H1 (cell line): ENCODE results near the gene CHST11. TPM values are rescaled to one million over a fixed set of nuclear protein-coding genes. Genes with fewer than 3 reads are reported as not detected.

Experiments used
- CTCF ChIA-PET: fragments of 300-600 bp; sonication (Branson Sonifier 250); formaldehyde crosslinking; loops from one replicate; lab custom pipeline; 2021; ENCODE audit not compliant: partially characterized antibody; lab: Charles Lee
- POLR2A ChIA-PET: fragments of 300-600 bp; sonication (Branson Sonifier 250); formaldehyde crosslinking; loops from one replicate; lab custom pipeline; 2021; ENCODE audit warnings: inconsistent platforms; ENCODE audit not compliant: partially characterized antibody; lab: Charles Lee
- DNase-seq, 2 experiments: peaks; one replicate each; pipeline versions ENCODE4 v3.0.0 to v3.0.0-alpha.2; 2010 to 2022; ENCODE audit warnings: low spot score in 2 of 2, low read depth in 1 of 2, mixed read lengths in 1 of 2
- FAIRE-seq: peaks from 2 replicates; lab custom pipeline; 2011; peaks lifted over from hg19 to GRCh38; lab: Jason Lieb, UNC
- H2AFZ ChIP-seq: 2 replicates; pipeline ENCODE4 v1.8.1; 2012; ENCODE audit warnings: low read length, inconsistent platforms
- H2AK5ac ChIP-seq: 2 replicates; pipeline ENCODE4 v1.6.1; 2013; ENCODE audit warnings: low read depth, low read length
- H2BK120ac ChIP-seq: replicated peaks from 2 replicates; pipeline ENCODE3; 2013; ENCODE audit warnings: low read depth, low read length, inconsistent platforms
- H2BK12ac ChIP-seq: 2 replicates; pipeline ENCODE4 v1.6.1; 2013; ENCODE audit warnings: low read depth, low read length
- H2BK15ac ChIP-seq: 2 replicates; pipeline ENCODE4 v1.6.1; 2013; ENCODE audit warnings: low read length
- H2BK20ac ChIP-seq: 2 replicates; pipeline ENCODE4 v1.6.1; 2013; ENCODE audit warnings: low read length
- H2BK5ac ChIP-seq: 2 replicates; pipeline ENCODE4 v1.6.1; 2013; ENCODE audit warnings: low read depth, low read length
- H3K14ac ChIP-seq: 2 replicates; pipeline ENCODE4 v1.6.1; 2013; ENCODE audit warnings: inconsistent platforms; ENCODE audit not compliant: insufficient read length
- H3K18ac ChIP-seq: 2 replicates; pipeline ENCODE4 v1.6.1; 2013; ENCODE audit warnings: low read length; ENCODE audit errors: extremely low read depth
- H3K23ac ChIP-seq: 2 replicates; pipeline ENCODE4 v1.6.1; 2013; ENCODE audit warnings: inconsistent platforms; ENCODE audit not compliant: insufficient read length
- H3K23me2 ChIP-seq: 2 replicates; pipeline ENCODE4 v1.6.1; 2013; ENCODE audit warnings: low read depth, low read length
- H3K27ac ChIP-seq: 2 replicates; pipeline ENCODE4 v1.6.1; 2011; ENCODE audit warnings: low read depth, low read length, inconsistent platforms
- H3K27me3 ChIP-seq, 4 experiments: replicated peaks in 1 of 4; 1 replicate in 1 of 4; 2 replicates in 3 of 4; pipeline versions ENCODE4 v1.6.1 to v1.8.1; 2011 to 2013; ENCODE audit warnings: low read length in 3 of 4, mild to moderate bottlenecking in 3 of 4, inconsistent platforms in 2 of 4, mixed read lengths in 2 of 4, moderate library complexity in 1 of 4; ENCODE audit not compliant: control insufficient read depth in 3 of 4, insufficient read depth in 3 of 4; ENCODE audit errors: extremely low read depth in 1 of 4
- H3K36me3 ChIP-seq, 4 experiments: 2 replicates each; pipeline versions ENCODE4 v1.6.1 to v1.8.1; 2011 to 2013; ENCODE audit warnings: mild to moderate bottlenecking in 4 of 4, low read length in 3 of 4, moderate library complexity in 2 of 4, control low read depth in 1 of 4, inconsistent platforms in 1 of 4; ENCODE audit not compliant: insufficient read depth in 4 of 4, control insufficient read depth in 2 of 4
- H3K4ac ChIP-seq: replicated peaks from 2 replicates; pipeline ENCODE3; 2013; ENCODE audit warnings: low read length, low read depth, mixed read lengths, inconsistent platforms; ENCODE audit not compliant: insufficient read length
- H3K4me1 ChIP-seq, 4 experiments: replicated peaks in 1 of 4; 1 replicate in 1 of 4; 2 replicates in 3 of 4; pipeline versions ENCODE4 v1.6.1 to v1.8.1; 2011 to 2013; ENCODE audit warnings: low read length in 3 of 4, inconsistent platforms in 2 of 4, mixed read lengths in 1 of 4; ENCODE audit not compliant: insufficient read depth in 4 of 4, control insufficient read depth in 3 of 4
- H3K4me2 ChIP-seq, 2 experiments: 2 replicates each; pipeline versions ENCODE4 v1.6.1 to v1.8.1; 2011 to 2013; ENCODE audit warnings: low read depth in 2 of 2, low read length in 2 of 2, control low read depth in 1 of 2, inconsistent platforms in 1 of 2, mild to moderate bottlenecking in 1 of 2; ENCODE audit not compliant: insufficient read depth in 1 of 2
- H3K4me3 ChIP-seq, 4 experiments: fragments of 200-600, 300-600 bp in 1 of 4; sonication (generic), shearing (Covaris generic), sonication (Bioruptor Twin) in 1 of 4; 2 replicates each; pipeline versions ENCODE4 v1.5.1 to v1.8.1; 2011 to 2016; ENCODE audit warnings: low read length in 4 of 4, low read depth in 3 of 4, control low read depth in 2 of 4, inconsistent platforms in 2 of 4, mild to moderate bottlenecking in 2 of 4, mixed read lengths in 1 of 4, moderate library complexity in 1 of 4; ENCODE audit not compliant: insufficient read depth in 2 of 4; ENCODE audit errors: extremely low read depth in 1 of 4
- H3K56ac ChIP-seq: replicated peaks from 2 replicates; pipeline ENCODE3; 2013; ENCODE audit warnings: low read depth, mild to moderate bottlenecking, mixed read lengths, low read length, inconsistent platforms; ENCODE audit not compliant: insufficient read length
- H3K79me1 ChIP-seq: 2 replicates; pipeline ENCODE4 v1.6.1; 2013; ENCODE audit warnings: low read depth, low read length, control low read depth
- H3K79me2 ChIP-seq, 2 experiments: 2 replicates each; pipeline versions ENCODE4 v1.6.1 to v1.8.1; 2012 to 2013; ENCODE audit warnings: low read length in 2 of 2, mild to moderate bottlenecking in 2 of 2, inconsistent platforms in 1 of 2; ENCODE audit not compliant: insufficient read depth in 2 of 2, control insufficient read depth in 1 of 2
- H3K9ac ChIP-seq, 4 experiments: replicated peaks in 1 of 4; 1 replicate in 1 of 4; 2 replicates in 3 of 4; pipeline versions ENCODE4 v1.6.1 to v1.8.1; 2011 to 2013; ENCODE audit warnings: low read depth in 3 of 4, low read length in 3 of 4, control low read depth in 2 of 4, mild to moderate bottlenecking in 2 of 4, moderate library complexity in 2 of 4, inconsistent platforms in 1 of 4; ENCODE audit errors: extremely low read depth in 1 of 4
- H3K9me3 ChIP-seq, 2 experiments: 2 replicates each; pipeline versions ENCODE4 v1.6.1 to v1.8.1; 2012 to 2013; ENCODE audit warnings: mild to moderate bottlenecking in 2 of 2, moderate library complexity in 2 of 2, control low read depth in 1 of 2, inconsistent platforms in 1 of 2, low read depth in 1 of 2, low read length in 1 of 2, mixed read lengths in 1 of 2; ENCODE audit not compliant: insufficient read depth in 2 of 2
- H4K20me1 ChIP-seq, 2 experiments: replicated peaks in 1 of 2; 2 replicates each; pipeline versions ENCODE3 to v1.8.1; 2011 to 2013; ENCODE audit warnings: inconsistent platforms in 2 of 2, low read length in 2 of 2, mild to moderate bottlenecking in 1 of 2; ENCODE audit not compliant: insufficient read depth in 2 of 2, control insufficient read depth in 1 of 2
- H4K5ac ChIP-seq: 2 replicates; pipeline ENCODE4 v1.6.1; 2013; ENCODE audit warnings: low read length, low read depth, mixed read lengths, inconsistent platforms; ENCODE audit not compliant: insufficient read length
- H4K8ac ChIP-seq: 2 replicates; pipeline ENCODE4 v1.8.0; 2013; ENCODE audit warnings: mild to moderate bottlenecking, moderate library complexity, low read length, inconsistent platforms; ENCODE audit not compliant: insufficient read depth; ENCODE audit errors: extremely low read depth
- H4K91ac ChIP-seq: replicated peaks from 2 replicates; pipeline ENCODE3; 2013; ENCODE audit warnings: low read length, mixed read lengths, inconsistent platforms; ENCODE audit not compliant: insufficient read length
- E2F6 ChIP-seq: IDR thresholded peaks from 2 replicates; pipeline ENCODE4 v1.6.1; 2012; ENCODE audit warnings: inconsistent platforms
- JUND ChIP-seq: IDR thresholded peaks from 2 replicates; pipeline ENCODE4 v1.6.1; 2011; ENCODE audit warnings: mild to moderate bottlenecking, improper control_type of control experiment, low read length
- MAX ChIP-seq: IDR thresholded peaks from 2 replicates; pipeline ENCODE4 v1.6.1; 2012; ENCODE audit warnings: inconsistent platforms
- PHF8 ChIP-seq: fragments of 200-600 bp; sonication (generic); conservative IDR thresholded peaks from 2 replicates; pipeline ENCODE4 v1.7.1; 2012; ENCODE audit warnings: low read depth, mild to moderate bottlenecking, inconsistent platforms, low read length, moderate library complexity
- POLR2A ChIP-seq, 2 experiments: IDR thresholded peaks; 1 replicate in 1 of 2; 2 replicates in 1 of 2; pipeline ENCODE4 v1.6.1; 2011; ENCODE audit warnings: low read depth in 2 of 2, low read length in 2 of 2, mild to moderate bottlenecking in 2 of 2; ENCODE audit errors: control extremely low read depth in 1 of 2
- RAD21 ChIP-seq, 2 experiments: IDR thresholded peaks in 1 of 2; conservative IDR thresholded peaks in 1 of 2; 2 replicates each; pipeline ENCODE4 v1.6.1; 2011; ENCODE audit warnings: low read depth in 2 of 2, low read length in 2 of 2, improper control_type of control experiment in 1 of 2, inconsistent platforms in 1 of 2, mild to moderate bottlenecking in 1 of 2, moderate library complexity in 1 of 2
- SAP30 ChIP-seq: fragments of 300-600 bp; sonication (generic); IDR thresholded peaks from 2 replicates; pipeline ENCODE4 v1.7.1; 2012; ENCODE audit warnings: low read length, moderate library complexity, mild to moderate bottlenecking, inconsistent platforms; ENCODE audit not compliant: insufficient read depth, insufficient replicate concordance
- SIN3A ChIP-seq, 2 experiments: IDR thresholded peaks in 1 of 2; conservative IDR thresholded peaks in 1 of 2; 2 replicates each; pipeline ENCODE4 v1.6.1; 2011 to 2012; ENCODE audit warnings: low read length in 2 of 2, improper control_type of control experiment in 1 of 2, low read depth in 1 of 2, mild to moderate bottlenecking in 1 of 2
- SP2 ChIP-seq: IDR thresholded peaks from 2 replicates; pipeline ENCODE4 v1.6.1; 2012; ENCODE audit warnings: mild to moderate bottlenecking, low read length, inconsistent platforms
- TAF1 ChIP-seq: IDR thresholded peaks from 2 replicates; pipeline ENCODE4 v1.6.1; 2011; ENCODE audit warnings: mild to moderate bottlenecking, low read depth, low read length
- YY1 ChIP-seq: IDR thresholded peaks from 2 replicates; pipeline ENCODE4 v1.6.1; 2011; ENCODE audit warnings: low read depth, mild to moderate bottlenecking, low read length
- WGBS, 2 experiments: shearing (Covaris generic) in 1 of 2; methylation state at CpG; one replicate each; pipeline versions ENCODE4 v1.1.6 to v1.1.7; 2013 to 2015; ENCODE audit warnings: low lambda C conversion rate in 2 of 2, mixed read lengths in 2 of 2, inconsistent platforms in 1 of 2, low coverage in 1 of 2, missing lambda C conversion rate in 1 of 2; ENCODE audit not compliant: insufficient replicate concordance in 2 of 2, insufficient coverage in 1 of 2, insufficient read length in 1 of 2; ENCODE audit errors: extremely low coverage in 1 of 2, missing lambda C conversion rate in 1 of 2; 5-methylcytosine and 5-hydroxymethylcytosine counted together
- polyA plus RNA-seq, 7 experiments: library from polyadenylated mRNA; depleted of rRNA in 3 of 7; stranded (reverse) in 5 of 7; unstranded in 2 of 7; fragments of >200 nt in 5 of 7; fragments of 200-250 nt in 2 of 7; gene quantifications; 1 replicate in 5 of 7; 2 replicates in 1 of 7; 4 replicates in 1 of 7; pipeline versions ENCODE4 v1.2.1 to v1.2.3, GENCODE V29; 2011 to 2013; ENCODE audit warnings: missing spikeins in 2 of 7, mixed read lengths in 2 of 7
- total RNA-seq: library from RNA; stranded (reverse); fragmentation: NEBNext Ultra II Directional; extraction: Animal tissue kit (Norgen Biotek cat#: 25700); gene quantifications from 2 replicates; pipeline ENCODE4 v1.2.1, GENCODE V29; 2021
- TF ChIP-seq, protein P1 (sequence below): IDR thresholded peaks from 2 replicates; pipeline ENCODE4 v1.6.1; 2011; ENCODE audit warnings: low read length, improper control_type of control experiment

The CHST11 gene
- total and polyA plus RNA-seq, 2 of the 8 experiments (the other 6 are each of a cell fraction or from before 2014, with no cell fraction given) = 14.4 to 20.8 TPM

GRCh38 chr12:104741077-104741476 lies 284.3 kb downstream of the CHST11 start:
- no peak overlapping the region for H2BK120ac ChIP-seq
- H3K27me3 ChIP-seq = no peaks in the 10 kb centered on the region
- H4K5ac ChIP-seq = no peak overlapping the region
- H2AFZ ChIP-seq = no peak overlapping the region
- no peak overlapping the region for H3K56ac ChIP-seq
- H3K23me2 ChIP-seq = no peaks in the 10 kb centered on the region
- CTCF ChIA-PET = interaction anchor here (0.6 to 1.4 kb wide), 5 partner anchors 14 to 63 kb away, joined by 3 to 4 read pairs (median 3); no protein-coding TSS in a partner anchor
- 91% methylated on average over 5 of the region's 5 CpGs; no CpG with 5 or more reads in 1 of the 2 experiments for WGBS, 2 experiments
- H3K27ac ChIP-seq = no peak overlapping the region
- no peak overlapping the region for H3K4ac ChIP-seq
- no peak overlapping the region for H2BK20ac ChIP-seq
- no peak overlapping the region for H3K4me3 ChIP-seq
- H3K23ac ChIP-seq = no peak overlapping the region
- TF ChIP-seq SIN3A (conservative IDR thresholded peaks at IDR 0.05 in 1 of 2, IDR thresholded peaks at IDR 0.05 in 1 of 2; ENCODE audit: low read depth in 1 of 2, low read length in 2 of 2) (no peak), E2F6 (no peak), YY1 (no peak), RAD21 (IDR thresholded peaks at IDR 0.05 in 1 of 2, conservative IDR thresholded peaks at IDR 0.05 in 1 of 2; ENCODE audit: low read depth in 2 of 2, low read length in 2 of 2) (no peak), MAX (no peak), JUND (no peak), SAP30 (no peak), TAF1 (no peak), SP2 (no peak), POLR2A (IDR thresholded peaks at IDR 0.05; ENCODE audit: control extremely low read depth in 1 of 2, low read depth in 2 of 2, low read length in 2 of 2) (no peak), PHF8 (no peak)
- TF ChIP-seq, protein P1, sequence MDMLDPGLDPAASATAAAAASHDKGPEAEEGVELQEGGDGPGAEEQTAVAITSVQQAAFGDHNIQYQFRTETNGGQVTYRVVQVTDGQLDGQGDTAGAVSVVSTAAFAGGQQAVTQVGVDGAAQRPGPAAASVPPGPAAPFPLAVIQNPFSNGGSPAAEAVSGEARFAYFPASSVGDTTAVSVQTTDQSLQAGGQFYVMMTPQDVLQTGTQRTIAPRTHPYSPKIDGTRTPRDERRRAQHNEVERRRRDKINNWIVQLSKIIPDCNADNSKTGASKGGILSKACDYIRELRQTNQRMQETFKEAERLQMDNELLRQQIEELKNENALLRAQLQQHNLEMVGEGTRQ = no peak
- H2AK5ac ChIP-seq = no peak overlapping the region
- H4K91ac ChIP-seq = no peak overlapping the region
- no peak overlapping the region for H2BK12ac ChIP-seq
- H2BK5ac ChIP-seq = no peak overlapping the region
- no peak for DNase-seq
- H4K20me1 ChIP-seq = no peaks in the 10 kb centered on the region
- H3K79me1 ChIP-seq = no peaks in the 10 kb centered on the region
- no peak overlapping the region for H4K8ac ChIP-seq
- no peak overlapping the region for H3K9ac ChIP-seq
- H3K4me1 ChIP-seq = peaks cover 0 to 13% (median 8%) of the 10 kb centered on the region in 4 experiments; a peak in 6 of 7 replicates
- FAIRE-seq = no peak
- no peak overlapping the region for H3K4me2 ChIP-seq
- H3K79me2 ChIP-seq = no peaks in the 10 kb centered on the region
- H2BK15ac ChIP-seq = no peak overlapping the region
- no peak overlapping the region for H3K18ac ChIP-seq
- no peaks in the 10 kb centered on the region for H3K9me3 ChIP-seq
- H3K14ac ChIP-seq = no peak overlapping the region
- POLR2A ChIA-PET = no interaction called here
- no peaks in the 10 kb centered on the region; a peak in 1 of 8 replicates for H3K36me3 ChIP-seq
